ENCODE results near the gene BUB3. TPM values are rescaled to one million over a fixed set of nuclear protein-coding genes. Genes with fewer than 3 reads are reported as not detected.

BUB3 gene
- polyA plus RNA-seq, 1 donor (not counting 4 experiments of a cell fraction or from before 2014, with no cell fraction given) = 162 TPM

GRCh38 chr10:123132576-123133477, 21.4 kb upstream of the BUB3 start:
- H4K20me1 ChIP-seq (ENCODE audit: control insufficient read depth, extremely low read depth, insufficient read depth, low read length) = no peaks in the 10 kb centered on the region
- peak; percentile 79 for FAIRE-seq
- DNase-seq (ENCODE audit: low read depth, low spot score) = peak; percentile 36
- peaks cover 66% of the 10 kb centered on the region for H3K27me3 ChIP-seq (ENCODE audit: control insufficient read depth, extremely low read depth, insufficient read depth, low read length)
- H3K9me1 ChIP-seq (ENCODE audit: control insufficient read depth, extremely low read depth, insufficient read depth, low read length) = no peaks in the 10 kb centered on the region
- H2AFZ ChIP-seq (ENCODE audit: control insufficient read depth, low read length) = peak overlapping the region; percentile 33
- H3K4me3 ChIP-seq (ENCODE audit: control insufficient read depth in 2 of 3, extremely low read depth in 1 of 3, insufficient read depth in 2 of 3, low read depth in 1 of 3, low read length in 3 of 3) = peak overlapping the region in 2 of 3 experiments; percentile 18 to 54
- no peak overlapping the region for H3K9ac ChIP-seq (ENCODE audit: control insufficient read depth, extremely low read depth, insufficient read depth, low read length)
- dilution Hi-C loops (cut with MboI; ENCODE audit: extremely low pct_ligation_motif_present, low sequenced_read_pairs) = no loop called here
- H3K9me3 ChIP-seq (ENCODE audit: control insufficient read depth, low read depth, low read length) = no peaks in the 10 kb centered on the region
- H3K4me1 ChIP-seq (ENCODE audit: control insufficient read depth, extremely low read depth, insufficient read depth, low read length) = peaks cover 5% of the 10 kb centered on the region
- TF ChIP-seq CTCF (optimal IDR thresholded peaks at IDR 0.05 in 1 of 3, IDR thresholded peaks at IDR 0.05 in 1 of 3, conservative IDR thresholded peaks at IDR 0.05 in 1 of 3; ENCODE audit: extremely low read depth in 1 of 3, insufficient read depth in 2 of 3, low read length in 3 of 3) (peak; percentile 90 to 96 (median 90)), EZH2 (IDR thresholded peaks at IDR 0.05; ENCODE audit: low read length) (no peak)
- H3K36me3 ChIP-seq (ENCODE audit: control insufficient read depth in 2 of 2, extremely low read depth in 1 of 2, insufficient read depth in 2 of 2, low read length in 2 of 2) = no peaks in the 10 kb centered on the region
- peak overlapping the region; percentile 76 for H3K4me2 ChIP-seq (ENCODE audit: control insufficient read depth, extremely low read depth, insufficient read depth, low read depth, low read length)
- no peak overlapping the region for H3K27ac ChIP-seq (ENCODE audit: control insufficient read depth, insufficient read depth, low read length)
- no peaks in the 10 kb centered on the region for H3K79me2 ChIP-seq (ENCODE audit: control insufficient read depth, insufficient read depth, low read length)

- Histone ChIP-seq H3K36me3 (ENCODE audit: control insufficient read depth in 2 of 2, extremely low read depth in 1 of 2, insufficient read depth in 2 of 2, low read length in 2 of 2) (no peaks in the 10 kb centered on the region), H2AFZ (ENCODE audit: control insufficient read depth, low read length) (no peak overlapping the region), H3K9ac (ENCODE audit: control insufficient read depth, extremely low read depth, insufficient read depth, low read length) (no peak overlapping the region), H3K4me1 (ENCODE audit: control insufficient read depth, extremely low read depth, insufficient read depth, low read length) (peaks cover 5% of the 10 kb centered on the region), H3K4me2 (ENCODE audit: control insufficient read depth, extremely low read depth, insufficient read depth, low read depth, low read length) (peak overlapping the region; percentile 76), H3K27ac (ENCODE audit: control insufficient read depth, insufficient read depth, low read length) (no peak overlapping the region), H3K9me1 (ENCODE audit: control insufficient read depth, extremely low read depth, insufficient read depth, low read length) (no peaks in the 10 kb centered on the region), H3K27me3 (ENCODE audit: control insufficient read depth, extremely low read depth, insufficient read depth, low read length) (peaks cover 74% of the 10 kb centered on the region), H3K4me3 (ENCODE audit: control insufficient read depth in 2 of 3, extremely low read depth in 1 of 3, insufficient read depth in 2 of 3, low read depth in 1 of 3, low read length in 3 of 3) (no peak overlapping the region), H3K79me2 (ENCODE audit: control insufficient read depth, insufficient read depth, low read length) (no peaks in the 10 kb centered on the region), H4K20me1 (ENCODE audit: control insufficient read depth, extremely low read depth, insufficient read depth, low read length) (no peaks in the 10 kb centered on the region), H3K9me3 (ENCODE audit: control insufficient read depth, low read depth, low read length) (no peaks in the 10 kb centered on the region)
- no peak for FAIRE-seq
- no peak for TF ChIP-seq EZH2 (IDR thresholded peaks at IDR 0.05; ENCODE audit: low read length)
- dilution Hi-C loops (cut with MboI; ENCODE audit: extremely low pct_ligation_motif_present, low sequenced_read_pairs) = no loop called here
- no peak for DNase-seq (ENCODE audit: low read depth, low spot score)
These were observed 20.5 kb upstream of the BUB3 start for GRCh38 chr10:123133541-123134342.

All from keratinocyte (primary cell).